DOHH2 (cell line): ENCODE results near the gene ZNF804B.

Experiments used
- H3F3A ChIP-seq: fragments of 200-600 bp; sonication (generic), shearing (Covaris generic); 2 replicates; pipeline ENCODE4 v1.6.0; 2016; ENCODE audit warnings: antibody characterized with exemption, mild to moderate bottlenecking; ENCODE audit not compliant: control insufficient read depth, insufficient read depth
- H3K27ac ChIP-seq: fragments of 200-600 bp; sonication (generic); 2 replicates; pipeline ENCODE4 v1.5.1; 2014; ENCODE audit warnings: low read depth, mild to moderate bottlenecking, low read length, moderate library complexity
- H3K27me3 ChIP-seq: fragments of 200-600 bp; sonication (generic); 2 replicates; pipeline ENCODE4 v1.6.1; 2014; ENCODE audit warnings: mild to moderate bottlenecking, low read length, mixed read lengths; ENCODE audit not compliant: control insufficient read depth
- H3K36me3 ChIP-seq: fragments of 200-600 bp; sonication (generic); 2 replicates; pipeline ENCODE4 v1.6.1; 2014; ENCODE audit warnings: mild to moderate bottlenecking, low read length, moderate library complexity, mixed read lengths; ENCODE audit not compliant: control insufficient read depth
- H3K4me1 ChIP-seq: fragments of 200-600 bp; sonication (generic); 2 replicates; pipeline ENCODE4 v1.6.1; 2014; ENCODE audit warnings: mild to moderate bottlenecking, low read length, mixed read lengths; ENCODE audit not compliant: control insufficient read depth
- H3K4me2 ChIP-seq: fragments of 200-600 bp; sonication (generic); 2 replicates; pipeline ENCODE4 v1.6.0; 2014; ENCODE audit warnings: mild to moderate bottlenecking, low read length, moderate library complexity
- H3K4me3 ChIP-seq: fragments of 200-600 bp; sonication (generic); 2 replicates; pipeline ENCODE4 v1.5.1; 2014; ENCODE audit warnings: mild to moderate bottlenecking, low read length, mixed read lengths
- H3K79me2 ChIP-seq: fragments of 200-600 bp; sonication (generic); 2 replicates; pipeline ENCODE4 v1.6.1; 2014; ENCODE audit warnings: mild to moderate bottlenecking, low read length, mixed read lengths; ENCODE audit not compliant: control insufficient read depth
- H3K9me2 ChIP-seq: fragments of 200-600 bp; sonication (generic); replicated peaks from 2 replicates; pipeline ENCODE4 v1.6.1; 2014; ENCODE audit warnings: mild to moderate bottlenecking, low read length, mixed read lengths; ENCODE audit not compliant: control insufficient read depth
- H3K9me3 ChIP-seq: fragments of 200-600 bp; sonication (generic); 2 replicates; pipeline ENCODE4 v1.6.1; 2014; ENCODE audit warnings: antibody characterized with exemption, low read length, mixed read lengths; ENCODE audit not compliant: control insufficient read depth, insufficient read depth
- H4K20me1 ChIP-seq: fragments of 200-600 bp; sonication (generic); 2 replicates; pipeline ENCODE4 v1.6.0; 2014; ENCODE audit warnings: low read depth, mild to moderate bottlenecking, antibody characterized with exemption, low read length, moderate library complexity; ENCODE audit not compliant: control insufficient read depth, insufficient read depth
- CTCF ChIP-seq: fragments of 200-600 bp; sonication (generic); IDR thresholded peaks from one replicate; pipeline ENCODE4 v1.5.1; 2014; ENCODE audit warnings: antibody characterized with exemption, mild to moderate bottlenecking, low read depth, low read length; ENCODE audit not compliant: poor library complexity, severe bottlenecking
- EZH2phosphoT487 ChIP-seq: fragments of 200-600 bp; sonication (generic); IDR thresholded peaks from 2 replicates; pipeline ENCODE4 v1.6.1; 2017; ENCODE audit warnings: borderline replicate concordance, mild to moderate bottlenecking, antibody characterized with exemption, low read length, moderate library complexity, mixed read lengths

ZNF804B gene

GRCh38 chr7:89042940-89043339, 283.4 kb downstream of the ZNF804B start:
- H3F3A ChIP-seq, result no peaks in the 10 kb centered on the region
- TF ChIP-seq CTCF (no peak), EZH2phosphoT487 (no peak)
- H3K9me3 ChIP-seq, result peaks cover 13% of the 10 kb centered on the region; the same call in 1 of the 2 replicates
- H3K4me3 ChIP-seq, result no peak overlapping the region
- no peak overlapping the region for H3K4me2 ChIP-seq
- H4K20me1 ChIP-seq, result no peaks in the 10 kb centered on the region
- no peaks in the 10 kb centered on the region for H3K79me2 ChIP-seq
- no peaks in the 10 kb centered on the region for H3K4me1 ChIP-seq
- no peak overlapping the region for H3K27ac ChIP-seq
- H3K36me3 ChIP-seq, result no peaks in the 10 kb centered on the region
- no peaks in the 10 kb centered on the region for H3K9me2 ChIP-seq
- no peaks in the 10 kb centered on the region for H3K27me3 ChIP-seq

GRCh38 chr7:89049043-89049442, 289.5 kb downstream of the ZNF804B start:
- Histone ChIP-seq H3K79me2 (no peaks in the 10 kb centered on the region), H3F3A (no peaks in the 10 kb centered on the region), H3K9me3 (peaks cover 13% of the 10 kb centered on the region; the same call in 1 of the 2 replicates), H3K36me3 (no peaks in the 10 kb centered on the region), H3K4me2 (no peak overlapping the region), H4K20me1 (no peaks in the 10 kb centered on the region), H3K27me3 (no peaks in the 10 kb centered on the region), H3K4me3 (no peak overlapping the region), H3K9me2 (no peaks in the 10 kb centered on the region), H3K4me1 (no peaks in the 10 kb centered on the region), H3K27ac (no peak overlapping the region)
- TF ChIP-seq CTCF (no peak), EZH2phosphoT487 (no peak)

GRCh38 chr7:89053130-89053529, 293.6 kb downstream of the ZNF804B start:
- Histone ChIP-seq H3K27me3 (no peaks in the 10 kb centered on the region), H3K9me3 (no peaks in the 10 kb centered on the region)
- TF ChIP-seq CTCF, result no peak
- no peak for TF ChIP-seq EZH2phosphoT487

GRCh38 chr7:89054361-89054760, 294.9 kb downstream of the ZNF804B start:
- Histone ChIP-seq H3K4me3 (no peak overlapping the region), H4K20me1 (no peaks in the 10 kb centered on the region), H3K4me1 (no peaks in the 10 kb centered on the region), H3K79me2 (no peaks in the 10 kb centered on the region), H3K27ac (no peak overlapping the region), H3K4me2 (no peak overlapping the region), H3K9me2 (no peaks in the 10 kb centered on the region), H3K27me3 (no peaks in the 10 kb centered on the region), H3K9me3 (no peaks in the 10 kb centered on the region), H3F3A (no peaks in the 10 kb centered on the region), H3K36me3 (no peaks in the 10 kb centered on the region)
- no peak for TF ChIP-seq CTCF
- TF ChIP-seq EZH2phosphoT487, result no peak

More at GRCh38 chr7:89053130-89053529, 293.6 kb downstream of the ZNF804B start:
- H3K79me2 ChIP-seq, result no peaks in the 10 kb centered on the region
- no peaks in the 10 kb centered on the region for H3K9me2 ChIP-seq
- H3K27ac ChIP-seq, result no peak overlapping the region
- no peak overlapping the region for H3K4me3 ChIP-seq
- H3F3A ChIP-seq, result no peaks in the 10 kb centered on the region
- no peaks in the 10 kb centered on the region for H3K36me3 ChIP-seq
- H3K4me1 ChIP-seq, result no peaks in the 10 kb centered on the region
- no peak overlapping the region for H3K4me2 ChIP-seq
- no peaks in the 10 kb centered on the region for H4K20me1 ChIP-seq
